ENCODE results near the gene NUTM1.

Gene NUTM1

DNA sequence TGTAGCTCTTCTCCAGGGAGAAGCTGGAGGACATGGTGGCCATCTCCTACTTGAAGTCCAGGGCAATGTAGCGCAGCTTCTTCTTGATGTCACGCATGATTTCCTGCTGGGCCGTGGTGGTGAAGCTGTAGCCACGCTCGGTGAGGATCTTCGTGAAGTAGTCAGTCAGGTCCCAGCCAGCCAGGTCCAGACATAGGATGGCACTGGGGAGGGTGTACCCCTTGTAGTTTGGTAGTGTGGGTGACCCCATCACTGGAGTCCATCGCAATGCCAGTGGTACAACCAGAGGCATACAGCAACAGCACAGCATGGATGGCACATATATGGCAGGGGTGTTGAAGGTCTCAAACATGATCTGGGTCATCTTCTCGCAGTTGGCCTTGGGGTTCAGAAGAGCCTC lies 30.8 kb downstream of the NUTM1 start:
- TF ChIP-seq, protein P1, sequence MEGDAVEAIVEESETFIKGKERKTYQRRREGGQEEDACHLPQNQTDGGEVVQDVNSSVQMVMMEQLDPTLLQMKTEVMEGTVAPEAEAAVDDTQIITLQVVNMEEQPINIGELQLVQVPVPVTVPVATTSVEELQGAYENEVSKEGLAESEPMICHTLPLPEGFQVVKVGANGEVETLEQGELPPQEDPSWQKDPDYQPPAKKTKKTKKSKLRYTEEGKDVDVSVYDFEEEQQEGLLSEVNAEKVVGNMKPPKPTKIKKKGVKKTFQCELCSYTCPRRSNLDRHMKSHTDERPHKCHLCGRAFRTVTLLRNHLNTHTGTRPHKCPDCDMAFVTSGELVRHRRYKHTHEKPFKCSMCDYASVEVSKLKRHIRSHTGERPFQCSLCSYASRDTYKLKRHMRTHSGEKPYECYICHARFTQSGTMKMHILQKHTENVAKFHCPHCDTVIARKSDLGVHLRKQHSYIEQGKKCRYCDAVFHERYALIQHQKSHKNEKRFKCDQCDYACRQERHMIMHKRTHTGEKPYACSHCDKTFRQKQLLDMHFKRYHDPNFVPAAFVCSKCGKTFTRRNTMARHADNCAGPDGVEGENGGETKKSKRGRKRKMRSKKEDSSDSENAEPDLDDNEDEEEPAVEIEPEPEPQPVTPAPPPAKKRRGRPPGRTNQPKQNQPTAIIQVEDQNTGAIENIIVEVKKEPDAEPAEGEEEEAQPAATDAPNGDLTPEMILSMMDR (IDR thresholded peaks at IDR 0.05): no peak

- TF ChIP-seq, protein P1 (IDR thresholded peaks at IDR 0.05): no peak
Observed at GRCh38 chr15:34374816-34375215, 31.7 kb downstream of the NUTM1 start.

DNA sequence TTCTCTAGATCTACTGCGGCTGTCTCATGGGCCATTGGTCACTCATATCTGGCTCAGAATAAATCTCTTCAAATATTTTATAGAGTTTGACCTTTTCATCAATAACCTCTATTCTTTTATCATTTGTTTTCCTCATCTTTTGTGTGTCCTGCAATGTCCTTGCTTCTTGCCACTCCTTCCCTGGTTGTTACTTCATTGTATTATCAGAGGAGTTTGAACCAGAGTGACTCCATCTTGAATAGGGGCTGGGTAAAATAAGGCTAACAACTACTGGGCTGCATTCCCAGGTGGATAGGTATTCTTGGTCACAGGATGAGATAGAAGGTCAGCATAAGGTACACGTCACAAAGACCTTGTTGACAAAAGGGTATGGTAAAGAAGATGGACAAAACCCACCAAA lies 33.7 kb downstream of the NUTM1 start:
- TF ChIP-seq, protein P1 (IDR thresholded peaks at IDR 0.05): no peak

All from LNCAP (cell line).